Stimulated activated CD8-positive, alpha-beta memory T cell treated with anti-CD3 and anti-CD28 coated beads, Interleukin-12 subunit alpha, Interleukin-12 subunit beta, amount 100 ng/mL, for 24 hours (primary cell): ENCODE data around the gene ATG101.

ENCODE experiments used
- DNase-seq: peaks from one replicate; pipeline ENCODE4 v3.0.0-alpha.2; 2020; ENCODE audit errors: extremely low read depth

ATG101 gene

DNA sequence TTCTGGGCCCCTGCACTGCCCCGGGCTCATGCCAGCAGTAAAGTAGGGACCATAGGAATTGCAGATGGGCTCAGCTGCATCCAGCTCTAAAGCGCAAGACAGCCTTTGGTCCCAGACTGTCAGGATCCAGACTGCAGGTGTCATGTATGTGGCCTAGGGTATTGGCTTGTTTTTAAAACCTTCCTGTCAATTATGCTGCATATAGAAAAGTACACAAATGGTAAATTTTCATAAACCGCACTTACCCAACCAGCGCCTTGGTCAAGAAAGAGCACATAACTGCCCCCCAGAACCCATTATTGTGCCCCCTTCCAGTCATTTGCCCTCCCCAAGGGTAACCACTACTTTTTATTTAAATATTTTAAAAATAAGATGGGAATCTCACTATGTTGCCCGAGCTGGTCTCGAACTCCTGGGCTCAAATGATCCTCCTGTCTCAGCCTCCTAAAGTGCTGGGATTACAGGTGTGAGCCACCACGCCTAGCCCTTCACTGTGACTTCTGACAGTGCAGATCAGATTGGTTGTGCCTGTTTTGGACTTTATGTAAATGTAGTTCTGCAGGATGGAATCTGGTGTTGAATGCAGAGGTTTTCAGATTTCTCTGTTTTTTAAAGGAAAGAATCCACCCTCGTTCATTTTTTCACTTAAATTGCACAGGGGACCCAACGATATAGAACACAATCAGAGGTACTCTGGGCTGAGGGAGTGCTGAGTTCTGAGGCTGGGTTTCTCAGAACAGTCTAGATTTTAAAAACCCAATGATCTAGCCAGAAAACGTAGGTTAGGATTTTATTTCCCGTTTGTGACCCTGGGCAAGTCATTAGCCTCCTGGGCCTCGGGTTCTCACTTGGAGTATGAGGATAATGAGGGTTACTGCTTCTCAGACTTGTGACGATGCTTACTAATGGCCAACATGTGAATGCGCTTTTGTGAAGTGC, 11.9 kb upstream of the ATG101 start:
- no peak for DNase-seq

- DNase-seq = no peak
Observed at GRCh38 chr12:52058631-52059361, 11.0 kb upstream of the ATG101 start.

DNA sequence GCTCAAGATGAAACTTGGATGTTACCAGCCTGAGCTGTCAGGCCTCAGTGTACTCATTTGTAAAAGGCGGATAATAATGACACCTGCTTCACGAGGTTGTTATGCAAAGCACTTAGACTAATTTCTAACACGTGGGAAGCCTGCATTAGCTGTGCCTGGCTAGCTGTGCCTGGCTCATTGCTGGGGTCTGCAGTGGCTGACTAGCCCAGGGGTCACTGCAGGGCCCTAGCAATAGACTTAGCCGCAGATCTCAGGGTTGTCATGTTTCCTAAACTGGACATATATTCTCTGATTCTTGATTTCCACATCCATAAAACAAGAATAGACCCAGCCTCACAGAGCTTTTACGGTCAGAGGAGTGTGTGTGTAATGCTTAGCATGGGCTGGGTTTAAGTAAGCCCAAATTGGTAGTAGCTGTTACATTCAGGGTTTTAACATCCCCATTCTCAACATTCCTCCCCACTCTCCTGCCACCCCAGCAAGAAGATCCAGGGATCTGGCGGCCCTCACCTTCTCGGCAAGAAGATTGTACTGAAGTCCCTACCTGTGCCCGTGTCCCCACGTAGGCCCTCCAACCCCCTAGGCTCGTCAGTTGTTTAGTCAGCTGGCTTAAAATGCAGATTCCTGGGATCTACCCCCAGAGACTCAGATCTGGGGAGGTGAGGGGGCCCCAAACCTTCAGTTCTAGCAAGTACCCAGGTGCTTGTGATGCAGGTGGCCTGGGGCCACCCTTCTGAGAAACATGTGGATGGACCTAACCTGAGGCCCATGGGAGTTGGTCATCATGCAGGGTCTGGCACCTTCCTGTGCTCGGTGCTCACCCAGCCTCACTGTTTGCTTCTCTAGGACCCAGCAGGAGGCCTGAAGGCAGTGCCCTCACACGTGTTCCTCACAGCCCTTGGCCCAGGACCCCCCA, 9.9 kb upstream of the ATG101 start:
- DNase-seq = no peak

GRCh38 chr12:52060498-52061177, 9.1 kb upstream of the ATG101 start:
- DNase-seq = no peak

- DNase-seq = no peak
Observed at GRCh38 chr12:52061470-52062166, 8.2 kb upstream of the ATG101 start.

GRCh38 chr12:52062167-52063081, 7.4 kb upstream of the ATG101 start:
- DNase-seq = no peak

DNA sequence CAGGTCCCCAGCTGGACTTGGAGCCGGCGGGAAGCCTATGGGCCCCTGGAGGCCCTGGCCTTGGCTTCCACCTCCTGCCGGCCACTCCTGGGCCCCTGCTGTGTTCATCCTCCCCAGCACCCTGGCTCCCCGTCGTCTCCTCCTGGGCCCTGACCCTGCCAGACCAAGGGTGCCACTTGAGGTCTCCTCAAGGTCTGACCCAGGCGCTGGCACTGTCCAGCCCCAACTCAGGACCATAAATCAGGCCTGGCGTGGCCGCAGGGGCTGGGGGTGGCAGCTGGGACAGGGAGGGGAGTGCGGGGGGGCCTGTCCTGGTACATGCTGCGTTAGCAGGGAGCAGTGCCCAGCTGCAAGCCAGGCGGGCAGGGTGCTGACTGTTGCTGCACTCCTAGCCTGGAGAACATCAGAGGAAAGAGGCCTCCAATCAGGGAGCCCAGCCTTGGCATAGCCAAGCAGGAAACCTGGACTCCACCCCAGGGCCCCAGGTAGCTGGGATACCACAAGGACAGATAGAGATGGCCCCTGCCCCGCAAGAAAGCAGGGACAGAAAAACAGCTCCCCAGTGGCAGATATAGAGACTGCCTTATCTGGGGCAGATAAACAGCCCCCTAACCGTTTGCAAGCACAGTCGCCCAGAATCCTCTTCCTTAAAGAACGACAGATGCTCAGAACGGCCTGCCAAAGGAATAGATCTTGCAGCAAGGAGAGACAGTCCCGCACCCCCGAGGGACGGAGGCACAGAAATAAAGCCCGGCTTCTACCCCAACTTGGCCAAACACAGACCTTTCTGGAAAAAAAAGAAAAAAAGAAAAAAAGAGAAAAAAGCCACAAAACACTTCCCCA, 6.5 kb upstream of the ATG101 start:
- DNase-seq = no peak

DNA sequence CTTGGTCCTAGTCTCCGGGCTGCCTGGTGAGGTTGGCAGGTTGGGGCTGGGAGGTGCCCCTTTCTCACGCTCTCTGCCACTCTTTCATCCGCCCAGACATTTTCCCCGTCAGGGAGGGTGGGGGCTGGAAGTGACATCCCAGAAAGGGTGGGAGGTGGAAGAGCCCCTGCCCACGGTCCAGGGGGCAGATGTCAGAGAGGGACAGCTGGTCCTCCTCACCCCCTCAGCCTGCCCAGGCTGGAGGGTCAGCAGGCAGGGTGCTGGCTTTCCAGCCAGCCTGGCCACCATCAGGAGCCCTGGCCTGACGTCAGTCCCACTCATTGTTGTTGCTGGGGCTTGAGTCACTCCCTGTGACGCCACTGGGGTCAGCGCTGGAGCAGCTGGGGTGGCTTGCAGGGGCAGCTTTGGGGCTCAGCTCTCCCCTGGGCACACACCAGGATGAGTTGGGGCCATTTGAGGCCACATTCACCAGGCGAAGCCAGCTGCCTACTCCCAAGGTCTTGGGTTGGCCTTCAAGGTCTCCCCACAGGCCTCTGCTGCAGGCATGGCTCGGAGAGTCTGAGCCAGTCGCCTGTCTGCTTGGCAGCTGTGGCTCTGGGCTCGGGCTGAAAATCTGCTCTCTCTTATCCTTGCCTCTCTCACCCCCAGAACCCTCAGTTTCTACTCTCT, 5.7 kb upstream of the ATG101 start:
- DNase-seq = no peak

DNA sequence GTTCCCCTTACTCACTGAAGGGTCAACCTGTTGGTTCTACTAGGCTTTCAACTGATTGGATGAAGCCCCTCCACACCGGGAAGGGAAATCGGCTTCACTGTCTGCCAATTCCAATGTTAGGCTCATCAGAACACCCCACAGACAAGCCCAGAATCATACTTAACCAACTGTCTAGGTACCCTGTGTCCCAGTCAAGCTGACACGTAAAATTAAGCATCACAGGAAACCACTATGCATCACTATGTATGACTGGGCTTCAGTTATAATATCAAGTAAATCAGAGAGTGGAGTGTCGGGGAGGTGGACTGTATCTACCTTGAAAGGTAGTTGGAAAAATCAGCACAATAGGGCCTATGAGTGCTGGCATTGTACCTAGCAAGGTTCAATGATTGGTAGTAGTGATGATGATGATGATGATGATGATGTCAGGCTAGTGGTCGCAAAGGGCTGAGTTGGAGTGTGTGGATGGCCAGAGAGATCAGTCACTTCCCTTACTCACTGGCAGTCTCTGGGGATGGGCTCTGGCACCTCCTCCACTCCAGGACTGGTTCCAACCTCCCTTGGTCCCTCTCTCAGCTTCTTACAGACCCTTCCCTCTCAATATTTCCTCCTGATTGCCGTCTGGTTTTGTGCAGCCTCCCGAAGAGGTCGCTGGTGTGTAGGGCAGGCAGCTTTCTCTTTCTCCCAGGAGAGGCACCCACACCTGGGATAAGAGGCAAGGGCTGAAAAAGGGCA, 3.3 kb upstream of the ATG101 start:
- no peak for DNase-seq

GRCh38 chr12:52067081-52067374, 2.8 kb upstream of the ATG101 start:
- no peak for DNase-seq

GRCh38 chr12:52070185-52070925, 577 bp downstream of the ATG101 start:
- no peak for DNase-seq

- no peak for DNase-seq
Observed at GRCh38 chr12:52073531-52074381, 4.0 kb downstream of the ATG101 start.

DNA sequence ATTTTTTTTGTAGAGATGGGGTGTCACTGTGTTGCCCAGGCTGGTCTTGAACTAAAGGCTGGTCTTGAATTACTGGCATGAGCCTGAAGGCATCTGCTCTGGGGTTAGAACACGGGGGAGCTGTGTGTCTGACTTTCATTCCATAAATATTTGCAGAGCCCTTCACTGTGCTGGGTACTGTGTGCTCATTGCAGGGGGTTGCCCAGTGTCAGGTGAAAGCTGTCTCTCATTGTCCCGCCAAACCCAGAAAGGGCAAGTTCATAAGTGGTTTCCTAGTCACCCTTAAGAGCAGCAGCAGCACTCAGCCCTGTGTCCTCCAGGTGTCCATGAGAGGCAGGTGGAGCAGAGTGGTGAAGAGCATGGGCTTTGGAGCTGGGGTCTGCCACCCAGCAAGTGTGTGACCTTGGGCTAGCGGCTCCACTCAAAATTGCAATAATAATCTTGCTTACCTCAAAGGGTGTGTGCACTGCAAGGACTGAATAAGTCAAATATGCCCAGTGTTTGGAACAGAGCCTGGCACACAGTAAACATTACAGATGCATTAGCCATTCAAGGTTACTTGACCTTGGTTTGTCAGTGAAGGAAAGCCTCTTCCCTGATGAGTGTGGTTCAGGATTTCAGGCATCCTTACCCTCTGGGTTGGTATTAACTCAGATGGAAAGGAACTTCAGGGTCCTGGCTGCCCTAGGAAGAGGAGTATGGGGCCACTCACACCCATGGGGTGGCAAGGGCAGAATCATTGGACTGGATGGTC, 5.4 kb downstream of the ATG101 start:
- DNase-seq = no peak

DNA sequence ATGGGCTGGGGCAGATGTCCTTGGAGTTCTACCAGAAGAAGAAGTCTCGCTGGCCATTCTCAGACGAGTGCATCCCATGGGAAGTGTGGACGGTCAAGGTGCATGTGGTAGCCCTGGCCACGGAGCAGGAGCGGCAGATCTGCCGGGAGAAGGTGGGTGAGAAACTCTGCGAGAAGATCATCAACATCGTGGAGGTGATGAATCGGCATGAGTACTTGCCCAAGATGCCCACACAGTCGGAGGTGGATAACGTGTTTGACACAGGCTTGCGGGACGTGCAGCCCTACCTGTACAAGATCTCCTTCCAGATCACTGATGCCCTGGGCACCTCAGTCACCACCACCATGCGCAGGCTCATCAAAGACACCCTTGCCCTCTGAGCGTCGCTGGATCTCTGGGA, 7.0 kb downstream of the ATG101 start:
- DNase-seq = no peak

- DNase-seq = no peak
Observed at GRCh38 chr12:52078276-52078675, 8.5 kb downstream of the ATG101 start.
